Neural cell (in vitro differentiated cells): ENCODE measurements around the gene NDFIP1. TPM values are rescaled to one million over a fixed set of nuclear protein-coding genes. Genes with fewer than 3 reads are reported as not detected.

Experiments used
- H2AFZ ChIP-seq: fragments of 200-600, 300-800 bp; sonication (generic), shearing (Covaris generic); 2 replicates; pipeline ENCODE4 v1.6.0; 2014; ENCODE audit warnings: low read depth, mild to moderate bottlenecking, antibody characterized with exemption, low read length, moderate library complexity
- H3F3A ChIP-seq: fragments of 200-600 bp; shearing (Covaris generic); 2 replicates; pipeline ENCODE4 v1.6.1; 2016; ENCODE audit warnings: mild to moderate bottlenecking, moderate library complexity, mixed read lengths, antibody characterized with exemption, low read length; ENCODE audit not compliant: insufficient read depth, poor library complexity, severe bottlenecking
- H3K27ac ChIP-seq: fragments of 200-600, 300-800 bp; sonication (generic), shearing (Covaris generic); 2 replicates; pipeline ENCODE4 v1.5.1; 2014; ENCODE audit warnings: mild to moderate bottlenecking, low read length, moderate library complexity
- H3K27me3 ChIP-seq: fragments of 300-800, 200-600 bp; sonication (generic), shearing (Covaris generic); 2 replicates; pipeline ENCODE4 v1.6.0; 2014; ENCODE audit warnings: mild to moderate bottlenecking, low read depth, low read length, moderate library complexity; ENCODE audit not compliant: insufficient read depth
- H3K36me3 ChIP-seq: fragments of 300-800, 200-600 bp; sonication (generic), shearing (Covaris generic); 2 replicates; pipeline ENCODE4 v1.5.1; 2014; ENCODE audit warnings: mild to moderate bottlenecking, antibody characterized with exemption, low read length, moderate library complexity; ENCODE audit not compliant: insufficient read depth
- H3K4me2 ChIP-seq: fragments of 300-800, 200-600 bp; sonication (generic), shearing (Covaris generic); 2 replicates; pipeline ENCODE4 v1.6.0; 2014; ENCODE audit warnings: mild to moderate bottlenecking, low read length
- H3K4me3 ChIP-seq: fragments of 300-800, 200-600 bp; sonication (generic), shearing (Covaris generic); 2 replicates; pipeline ENCODE4 v1.5.1; 2014; ENCODE audit warnings: mild to moderate bottlenecking, low read length, moderate library complexity
- H3K79me2 ChIP-seq: fragments of 200-600 bp; shearing (Covaris generic); replicated peaks from 2 replicates; pipeline ENCODE4 v1.6.0; 2014; ENCODE audit warnings: mild to moderate bottlenecking, low read length, moderate library complexity; ENCODE audit not compliant: insufficient read depth
- H3K9ac ChIP-seq: fragments of 300-800, 200-600 bp; sonication (generic), shearing (Covaris generic); 2 replicates; pipeline ENCODE4 v1.6.1; 2016; ENCODE audit warnings: mild to moderate bottlenecking, low read length, mixed read lengths
- H3K9me2 ChIP-seq: fragments of 200-600 bp; shearing (Covaris generic); 2 replicates; pipeline ENCODE4 v1.6.1; 2016; ENCODE audit warnings: mild to moderate bottlenecking, low read length, mixed read lengths; ENCODE audit not compliant: insufficient read depth
- H3K9me3 ChIP-seq: fragments of 200-600, 300-800 bp; sonication (generic), shearing (Covaris generic); 2 replicates; pipeline ENCODE4 v1.6.1; 2016; ENCODE audit warnings: mild to moderate bottlenecking, mixed run types, low read length, moderate library complexity, mixed read lengths
- H4K20me1 ChIP-seq: fragments of 200-600 bp; shearing (Covaris generic); 2 replicates; pipeline ENCODE4 v1.6.1; 2016; ENCODE audit warnings: mild to moderate bottlenecking, mixed run types; ENCODE audit not compliant: insufficient read depth
- CTCF ChIP-seq: fragments of 450-650 bp; IDR thresholded peaks from 2 replicates; pipeline ENCODE4 v1.5.1; 2014; ENCODE audit warnings: antibody characterized with exemption, mild to moderate bottlenecking, moderate library complexity; ENCODE audit not compliant: poor library complexity, severe bottlenecking
- EP300 ChIP-seq: fragments of 450-650 bp; conservative IDR thresholded peaks from 2 replicates; pipeline ENCODE4 v1.6.1; 2014; ENCODE audit warnings: antibody characterized with exemption, mild to moderate bottlenecking, moderate library complexity; ENCODE audit not compliant: poor library complexity, severe bottlenecking
- EZH2 ChIP-seq: fragments of 200-600, 300-800 bp; shearing (Covaris generic), sonication (generic); IDR thresholded peaks from 2 replicates; pipeline ENCODE4 v1.6.1; 2014; ENCODE audit warnings: antibody characterized with exemption, low read length, borderline replicate concordance, mild to moderate bottlenecking; ENCODE audit not compliant: insufficient read depth, poor library complexity, severe bottlenecking
- MXI1 ChIP-seq: fragments of 450-650 bp; conservative IDR thresholded peaks from 2 replicates; pipeline ENCODE4 v1.6.1; 2014; ENCODE audit warnings: antibody characterized with exemption, mild to moderate bottlenecking; ENCODE audit not compliant: poor library complexity, severe bottlenecking
- POLR2AphosphoS5 ChIP-seq: IDR thresholded peaks from 2 replicates; pipeline ENCODE4 v1.6.1; 2012
- RAD21 ChIP-seq: fragments of 450-650 bp; conservative IDR thresholded peaks from 2 replicates; pipeline ENCODE4 v1.6.1; 2014; ENCODE audit warnings: antibody characterized with exemption, mild to moderate bottlenecking, moderate library complexity
- REST ChIP-seq: IDR thresholded peaks from 2 replicates; pipeline ENCODE4 v1.6.1; 2012; ENCODE audit warnings: borderline replicate concordance
- SMC3 ChIP-seq: fragments of 450-650 bp; conservative IDR thresholded peaks from 2 replicates; pipeline ENCODE4 v1.6.1; 2014; ENCODE audit warnings: antibody characterized with exemption, mild to moderate bottlenecking, moderate library complexity; ENCODE audit not compliant: poor library complexity
- TAF1 ChIP-seq: IDR thresholded peaks from 2 replicates; pipeline ENCODE4 v1.6.1; 2012; ENCODE audit warnings: low read depth
- polyA plus RNA-seq: library from polyadenylated mRNA; depleted of rRNA; stranded (reverse); fragments of >200 nt; gene quantifications from 2 replicates; pipeline ENCODE4 v1.2.3, GENCODE V29; 2014

NDFIP1 gene
- polyA plus RNA-seq, 1 donor from 2014 or later = 99.7 TPM

GRCh38 chr5:142178651-142179050, 70.1 kb downstream of the NDFIP1 start:
- no peaks in the 10 kb centered on the region for H3K9me3 ChIP-seq
- H3K79me2 ChIP-seq = no peaks in the 10 kb centered on the region
- no peaks in the 10 kb centered on the region for H3K36me3 ChIP-seq
- H3K9ac ChIP-seq = no peak overlapping the region
- H4K20me1 ChIP-seq = no peaks in the 10 kb centered on the region
- H3K9me2 ChIP-seq = no peaks in the 10 kb centered on the region
- no peaks in the 10 kb centered on the region for H3K27me3 ChIP-seq
- H2AFZ ChIP-seq = no peak overlapping the region
- H3K4me3 ChIP-seq = no peak overlapping the region
- no peak overlapping the region for H3K4me2 ChIP-seq
- no peaks in the 10 kb centered on the region for H3F3A ChIP-seq
- H3K27ac ChIP-seq = no peak overlapping the region
- TF ChIP-seq REST = no peak
- no peak for TF ChIP-seq RAD21
- TF ChIP-seq MXI1 = no peak
- no peak for TF ChIP-seq SMC3
- TF ChIP-seq EP300 = no peak

GRCh38 chr5:142179776-142180387, 71.3 kb downstream of the NDFIP1 start:
- H3K79me2 ChIP-seq = no peaks in the 10 kb centered on the region
- no peaks in the 10 kb centered on the region for H3K36me3 ChIP-seq
- no peak overlapping the region for H3K4me3 ChIP-seq
- H3K9me2 ChIP-seq = no peaks in the 10 kb centered on the region
- TF ChIP-seq TAF1 (no peak), RAD21 (no peak), CTCF (no peak), POLR2AphosphoS5 (no peak), EP300 (no peak), EZH2 (no peak), SMC3 (no peak), MXI1 (no peak), REST (no peak)
- no peaks in the 10 kb centered on the region for H3F3A ChIP-seq
- no peak overlapping the region for H2AFZ ChIP-seq
- H4K20me1 ChIP-seq = no peaks in the 10 kb centered on the region
- no peak overlapping the region for H3K27ac ChIP-seq
- H3K9me3 ChIP-seq = no peaks in the 10 kb centered on the region
- no peak overlapping the region for H3K9ac ChIP-seq
- no peaks in the 10 kb centered on the region for H3K27me3 ChIP-seq
- no peak overlapping the region for H3K4me2 ChIP-seq
